Fibroblast of skin of scalp (primary cell): ENCODE results near the gene TIMM10B. TPM values are rescaled to one million over a fixed set of nuclear protein-coding genes. Genes with fewer than 3 reads are reported as not detected.

Experiments
- DNase-seq: peaks from one replicate; pipeline ENCODE4 v3.0.0-alpha.2; 2013
- polyA plus RNA-seq, 2 experiments: library from polyadenylated mRNA; unstranded; fragments of 120-200 nt; gene quantifications; one replicate each; pipeline ENCODE4 v1.2.1, GENCODE V29; 2013; ENCODE audit not compliant: insufficient read length in 2 of 2

Gene TIMM10B
- 24.7 TPM for polyA plus RNA-seq (2013, experiment 1 of 2; ENCODE audit: insufficient read length)
- 23.2 TPM for polyA plus RNA-seq (2013, experiment 2 of 2; ENCODE audit: insufficient read length)

DNA sequence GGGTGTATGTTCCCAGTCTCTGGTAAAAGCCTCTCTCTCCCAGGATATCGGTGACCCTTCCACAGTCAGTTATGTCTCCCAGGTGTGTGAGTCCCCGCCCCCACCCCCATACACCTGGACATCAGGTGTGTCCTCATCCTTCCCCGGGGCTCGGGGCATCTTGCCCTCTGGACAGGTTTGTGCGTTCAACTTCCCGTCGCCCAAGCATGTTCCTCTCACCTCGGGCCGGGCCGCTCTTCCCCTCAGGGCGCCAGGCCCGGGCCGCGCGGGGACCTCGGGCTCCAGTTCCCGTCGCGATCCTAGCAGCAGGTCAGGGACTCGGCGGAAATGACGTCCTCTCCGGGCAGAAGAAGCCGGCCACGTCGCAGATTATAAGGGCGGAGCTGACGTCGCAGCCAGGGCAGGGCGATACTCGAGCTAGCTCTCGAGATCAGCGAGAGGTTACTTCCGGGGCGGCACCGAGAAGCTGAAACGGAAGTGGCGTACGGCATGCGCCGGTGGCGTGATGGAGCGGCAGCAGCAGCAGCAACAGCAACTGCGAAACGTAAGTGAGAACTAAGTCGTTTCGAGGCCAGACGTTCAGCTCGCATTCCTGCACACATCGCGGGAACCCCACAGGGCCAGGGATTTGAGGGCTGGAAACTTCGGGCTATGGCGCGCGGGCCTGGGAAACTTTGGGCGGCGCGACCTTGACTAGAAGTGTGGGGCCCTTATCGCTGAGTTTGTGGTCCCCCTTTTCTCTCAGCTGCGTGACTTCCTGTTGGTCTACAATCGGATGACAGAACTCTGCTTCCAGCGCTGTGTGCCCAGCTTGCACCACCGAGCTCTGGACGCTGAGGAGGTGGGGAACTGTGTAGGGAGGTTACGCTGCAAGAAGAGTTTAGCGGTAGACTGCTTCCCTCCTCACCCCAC lies at the start of gene TIMM10B, which contains the start of gene ARFIP2:
TIMM10B (plus strand) TSS at position 490 of the 912 bp plus-strand sequence; CDS start at position 506, 16 bp downstream.
ARFIP2 (minus strand) TSS at position 320 of the 912 bp plus-strand sequence. CDS start 910 bp downstream, outside the sequence.
- DNase-seq: peak; percentile 99

GRCh38 chr11:6431861-6432260 lies 49.4 kb upstream of the TIMM10B start:
- DNase-seq: peak; percentile 76

- DNase-seq: no peak
Observed at GRCh38 chr11:6433998-6434660, 47.2 kb upstream of the TIMM10B start.

DNA sequence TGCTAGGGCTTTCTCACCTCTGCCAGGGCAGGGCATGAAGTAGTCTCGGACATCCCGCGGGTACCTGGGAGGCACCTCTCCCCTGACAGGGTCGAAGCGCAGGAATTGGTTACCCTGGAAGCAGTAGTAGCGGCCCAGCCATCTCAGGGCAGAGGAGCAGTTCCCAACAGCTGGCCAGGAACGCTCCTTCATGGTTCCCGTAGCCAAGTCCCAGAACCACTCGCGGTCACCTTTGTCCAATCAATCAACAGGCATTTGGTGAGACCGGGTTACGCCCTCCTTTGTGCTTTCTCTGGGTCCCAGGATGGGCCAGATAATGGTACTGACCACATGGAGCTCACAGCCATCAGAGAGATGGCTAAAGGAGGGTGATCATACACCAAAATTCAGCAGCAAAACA lies 43.9 kb upstream of the TIMM10B start:
- no peak for DNase-seq

GRCh38 chr11:6437993-6438392 lies 43.3 kb upstream of the TIMM10B start:
- DNase-seq: no peak

GRCh38 chr11:6438979-6439571 lies 42.2 kb upstream of the TIMM10B start:
- peak; percentile 57 for DNase-seq

- DNase-seq: no peak
Observed at GRCh38 chr11:6440906-6441358, 40.4 kb upstream of the TIMM10B start, which contains the start of gene HPX. Gene HPX (minus strand): TSS chr11:6440987. CDS start chr11:6440963, 24 bp downstream.

- no peak for DNase-seq
Observed at GRCh38 chr11:6442441-6442840, 38.9 kb upstream of the TIMM10B start.

DNA sequence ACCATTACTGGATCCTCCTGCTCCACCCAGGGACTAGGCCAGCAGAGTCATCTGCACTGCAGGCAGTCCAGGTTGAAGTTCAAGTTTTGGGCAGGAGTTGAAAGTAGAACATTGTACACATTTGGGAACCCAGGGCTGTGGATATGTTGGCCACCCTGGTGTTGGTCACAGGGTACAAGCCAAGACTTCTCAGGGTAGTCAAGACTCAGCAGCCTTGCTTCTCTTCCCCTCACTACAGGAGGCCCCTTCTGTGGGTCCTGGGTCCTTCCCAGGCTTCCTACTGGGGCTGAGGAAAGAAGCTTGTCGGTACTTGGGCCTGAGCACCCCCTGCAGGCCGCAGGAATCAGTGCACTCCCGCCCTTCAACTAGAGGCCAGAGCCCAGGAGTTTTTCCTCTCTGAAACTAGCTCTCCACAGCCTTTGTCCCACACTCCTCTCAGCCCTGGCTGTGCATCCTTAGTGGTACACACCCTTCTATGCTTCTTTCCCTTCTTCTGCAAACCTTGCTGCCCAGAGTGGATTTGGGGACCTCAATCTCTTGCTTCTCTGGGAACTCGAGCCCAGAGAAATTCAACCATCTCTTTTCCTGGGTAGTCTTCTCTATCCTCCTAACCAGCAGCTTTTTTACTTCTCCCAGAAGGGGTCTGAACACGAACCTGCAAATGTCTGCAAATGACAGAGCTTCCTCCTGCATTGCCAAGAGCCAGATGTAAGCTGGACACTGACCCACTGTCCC lies 37.9 kb upstream of the TIMM10B start:
- DNase-seq: peak; percentile 54

- no peak for DNase-seq
Observed at GRCh38 chr11:6448574-6448973, 32.7 kb upstream of the TIMM10B start.

DNA sequence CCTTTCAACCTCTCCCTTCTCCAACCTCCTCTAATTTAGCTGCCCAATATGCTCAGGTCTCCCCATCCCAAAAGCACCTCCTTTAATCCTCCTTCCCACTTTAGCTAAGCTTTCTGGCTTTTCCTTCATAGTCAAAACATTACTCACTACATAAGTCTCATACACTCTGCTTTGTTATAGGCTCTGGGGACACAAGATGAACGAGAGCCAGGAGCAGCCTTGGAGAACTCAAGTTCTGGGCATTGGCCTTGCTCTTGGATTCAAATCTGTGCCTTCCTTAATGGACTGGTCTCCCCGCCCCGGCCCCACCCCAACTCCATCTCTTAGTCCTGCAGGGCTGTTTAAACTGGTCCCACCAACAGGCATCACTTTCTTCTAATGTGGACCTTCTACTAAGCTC lies 29.1 kb upstream of the TIMM10B start:
- peak; percentile 49 for DNase-seq

GRCh38 chr11:6453152-6453551 lies 28.1 kb upstream of the TIMM10B start:
- no peak for DNase-seq

GRCh38 chr11:6455070-6455469 lies 26.2 kb upstream of the TIMM10B start:
- DNase-seq: no peak

DNA sequence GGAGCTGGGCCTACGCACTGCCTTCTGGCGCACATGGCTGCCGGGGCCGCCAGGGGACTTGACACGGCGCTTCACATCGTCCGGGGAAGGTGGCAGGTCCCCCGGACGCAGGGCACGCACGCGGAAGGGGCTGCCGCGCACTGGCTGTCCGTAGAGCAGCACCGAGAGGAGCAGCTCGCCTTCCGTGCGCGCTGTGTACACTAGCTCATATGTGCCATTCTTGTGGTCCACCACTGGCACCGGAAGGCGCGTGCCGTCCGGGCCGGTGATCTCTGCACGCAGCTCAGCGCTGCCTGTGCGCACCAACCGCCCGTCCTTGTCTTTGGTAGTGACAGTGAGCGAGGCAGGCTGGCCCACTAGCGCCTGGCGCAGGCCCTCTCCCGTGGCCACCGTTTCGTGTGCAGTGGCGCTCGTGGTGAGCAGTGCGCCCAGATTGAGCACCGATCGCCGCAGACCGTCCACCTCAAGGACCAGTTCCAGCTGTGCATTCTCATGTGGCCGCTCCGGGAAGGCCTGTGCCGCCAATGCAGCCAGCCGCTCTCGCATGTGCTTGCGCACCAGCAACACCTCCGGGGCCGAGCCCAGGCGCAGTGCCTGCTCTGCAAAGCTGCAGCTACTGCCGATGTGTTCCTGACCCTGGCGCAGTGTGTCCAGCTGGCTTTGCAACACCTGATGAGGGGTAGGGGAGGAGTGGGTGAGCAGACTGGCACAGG lies 24.8 kb upstream of the TIMM10B start:
- DNase-seq: no peak

DNA sequence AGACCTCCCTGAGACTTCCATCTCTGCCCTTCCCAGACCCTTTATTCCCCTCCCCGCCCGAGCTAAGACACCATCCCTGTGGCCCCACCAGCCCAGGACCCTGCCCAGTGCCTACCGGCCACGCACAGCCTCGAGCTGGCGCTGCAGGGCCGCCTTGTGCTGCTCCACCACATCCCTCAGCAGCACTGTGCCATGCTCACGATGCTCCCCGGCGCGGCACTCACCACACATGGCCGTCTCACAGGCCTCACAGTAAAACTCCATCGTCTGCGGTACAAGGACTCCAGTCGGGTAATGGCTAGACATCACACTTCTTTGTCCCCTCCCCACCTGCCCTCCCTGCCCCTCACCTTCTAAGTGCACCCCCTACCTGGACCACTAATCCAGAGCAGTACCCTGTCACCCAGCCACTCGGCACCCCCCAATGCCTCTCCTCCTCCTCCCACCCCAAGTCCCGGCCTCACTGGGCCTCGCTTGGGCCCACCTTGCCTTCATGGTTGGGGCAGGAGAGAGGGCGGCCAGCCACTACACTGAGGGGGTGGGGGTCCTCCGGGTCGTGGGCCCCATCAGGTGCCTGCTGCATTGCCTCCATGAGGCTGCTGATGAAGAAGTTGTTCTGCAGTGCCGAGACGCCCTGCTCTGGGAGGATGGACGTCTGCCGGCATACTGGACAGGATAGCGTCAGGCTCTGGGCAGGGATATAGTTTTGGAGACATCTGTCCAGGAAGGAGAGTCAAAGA lies 23.6 kb upstream of the TIMM10B start:
- DNase-seq: no peak

DNA sequence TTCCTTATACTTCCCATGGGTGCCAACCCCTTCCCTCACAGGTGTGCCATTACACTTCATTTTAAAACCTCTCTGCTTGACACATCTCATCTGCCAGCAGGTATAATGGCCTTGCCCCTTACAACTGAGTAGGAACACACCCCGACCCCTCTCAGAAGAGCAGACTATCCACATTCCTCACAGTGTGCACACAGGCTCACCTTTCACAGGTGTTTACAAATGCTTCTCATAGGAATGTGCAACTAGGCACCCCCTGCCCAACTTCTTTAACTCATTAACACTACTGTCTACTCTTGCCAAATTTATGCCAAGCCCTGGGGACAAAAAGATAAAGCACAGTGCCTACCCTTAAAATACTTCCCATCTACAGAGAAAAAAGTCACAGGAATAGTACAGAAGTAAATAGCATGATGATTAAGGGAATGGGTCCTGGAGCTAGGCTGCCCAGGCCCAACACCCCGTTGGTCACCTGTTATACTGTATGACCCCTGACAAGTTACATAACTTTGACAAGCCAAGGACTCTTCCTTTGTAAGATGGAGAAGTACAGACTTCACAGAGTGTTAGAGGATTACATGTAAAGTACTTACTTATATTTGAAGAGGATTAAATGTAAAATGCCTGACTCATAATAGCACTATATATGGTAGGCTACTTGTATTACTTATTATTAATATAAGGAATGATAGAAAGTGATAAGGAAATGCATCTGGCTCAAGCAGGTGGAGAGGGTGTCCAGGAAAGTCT lies 22.8 kb upstream of the TIMM10B start:
- DNase-seq: no peak

DNA sequence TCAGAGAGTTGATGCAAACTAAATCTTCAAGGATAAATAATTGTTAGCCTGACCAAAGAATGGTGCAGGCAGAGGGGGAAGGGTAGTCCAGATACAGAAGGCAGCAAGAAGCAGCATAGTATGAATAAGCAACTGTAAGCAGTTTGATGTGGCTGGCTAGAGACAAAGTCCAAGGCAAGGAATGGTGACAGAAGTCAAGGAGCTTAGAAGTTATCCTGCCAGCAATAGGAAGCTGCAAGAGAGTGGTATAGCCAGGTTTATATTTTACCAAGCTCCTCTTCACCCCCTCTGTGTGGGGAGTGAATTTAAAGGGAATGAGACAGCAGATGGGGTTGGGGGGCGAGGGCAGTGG lies 22.2 kb upstream of the TIMM10B start:
- no peak for DNase-seq

DNA sequence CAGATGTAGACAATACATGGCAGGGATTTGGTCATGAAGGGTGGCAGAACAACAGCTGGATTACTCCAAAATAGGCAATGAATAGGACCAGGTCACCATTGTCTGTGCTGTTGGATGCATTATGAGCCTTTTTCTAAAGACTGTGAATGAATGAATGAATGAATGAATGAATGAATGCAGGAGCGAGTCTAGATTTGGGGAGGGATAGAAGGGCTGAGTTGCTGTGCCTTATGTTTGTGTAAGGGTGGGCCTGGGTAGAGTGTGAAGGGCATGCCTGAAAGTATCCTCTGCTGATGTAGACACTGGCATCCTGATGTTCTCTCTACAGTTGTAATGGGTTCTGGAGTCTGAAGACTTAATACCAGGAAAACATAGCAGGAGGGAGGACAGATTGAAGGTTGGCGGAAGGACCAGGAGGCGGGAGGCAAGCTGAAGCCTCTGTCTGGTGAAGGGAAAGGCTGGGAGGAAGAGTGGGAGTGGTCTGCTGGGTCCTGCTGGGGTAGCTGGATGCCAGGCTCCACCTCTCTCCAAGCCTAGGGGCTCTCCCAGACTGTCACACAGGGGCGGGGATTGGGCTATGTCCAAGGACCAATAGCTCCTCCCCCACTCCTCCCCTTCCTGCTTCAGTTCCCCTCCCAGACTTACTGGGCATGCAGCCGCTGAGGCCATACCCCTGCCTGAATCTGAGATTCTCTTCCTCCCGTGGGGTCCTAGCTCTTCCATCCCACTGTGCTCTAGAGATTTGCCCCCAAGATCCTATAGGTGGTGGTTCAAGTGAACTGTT lies 12.4 kb upstream of the TIMM10B start:
- peak; percentile 91 for DNase-seq

DNA sequence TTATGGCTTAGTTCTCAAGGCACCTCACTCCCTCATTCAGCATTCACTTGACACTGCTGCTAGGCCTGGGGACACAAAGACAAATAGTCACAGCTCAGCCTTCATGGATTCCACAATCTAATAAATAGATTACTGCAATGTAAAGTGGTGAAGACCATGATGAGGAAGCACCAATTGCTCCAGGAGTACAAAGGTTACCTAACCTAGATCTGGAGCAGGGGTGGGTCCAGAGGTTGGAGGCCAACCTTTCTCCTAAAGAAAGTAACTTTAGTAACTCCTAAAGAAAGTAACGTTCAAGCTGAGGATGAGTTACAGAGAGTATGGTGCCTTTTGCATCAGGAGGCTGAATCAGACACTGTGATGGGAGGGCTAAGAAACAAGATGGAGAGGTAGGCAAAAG lies 11.7 kb upstream of the TIMM10B start:
- DNase-seq: no peak
